Inflammatory macrophage treated with lipopolysaccharide for 4 hours (primary cell): ENCODE results near the gene CADPS2.
A peak's percentile ranks its signal among the peaks of the same experiment; 100 is the strongest.

Experiments
- DNase-seq: peaks from one replicate; pipeline ENCODE4 v3.0.0-alpha.2; 2020

CADPS2 gene

DNA sequence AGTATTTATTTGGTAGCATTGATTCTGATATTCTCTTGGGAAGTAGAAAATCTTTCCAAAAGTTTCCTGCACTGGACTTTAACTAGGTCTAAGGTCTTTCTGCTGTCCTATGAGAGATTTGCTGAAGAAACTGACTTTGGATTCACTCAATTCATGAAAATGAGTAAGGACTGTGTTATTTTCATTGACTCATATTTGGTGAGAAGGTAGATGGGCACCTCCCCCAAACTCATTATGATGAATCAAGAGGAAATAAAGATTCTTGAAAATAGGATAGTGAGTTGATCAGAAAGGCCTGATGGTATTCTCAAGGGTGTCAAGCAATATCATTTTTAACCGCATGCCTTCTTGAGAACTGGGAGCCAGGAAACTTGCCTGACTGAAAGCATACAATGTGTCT is 297.6 kb downstream of the CADPS2 start:
- DNase-seq = no peak

DNA sequence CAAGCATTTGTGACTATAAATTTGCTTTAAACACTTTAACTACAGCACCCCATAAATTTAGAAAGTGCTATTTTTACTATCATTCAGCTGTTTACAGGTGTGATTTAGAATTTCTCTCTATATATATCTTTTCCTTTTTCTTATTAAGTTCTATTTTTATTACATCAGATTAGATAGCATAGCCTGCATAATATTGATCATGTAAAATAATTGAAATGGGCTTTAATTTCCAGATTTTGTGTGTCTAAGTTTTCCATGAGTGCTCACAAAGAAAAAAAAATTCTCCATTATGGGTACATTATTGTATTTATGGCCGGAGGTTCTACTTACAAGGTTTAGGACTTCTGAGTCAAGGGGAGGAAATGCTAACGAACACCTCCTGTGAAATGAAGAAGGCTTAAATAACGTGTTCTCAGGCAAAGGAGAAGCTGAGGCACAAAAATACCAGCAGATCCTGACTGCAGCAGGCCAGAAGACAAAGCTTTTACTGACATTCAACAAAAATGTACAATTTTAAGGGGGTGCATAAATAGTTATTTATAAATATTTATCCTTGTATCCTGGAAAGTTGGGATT is 301.5 kb downstream of the CADPS2 start:
- DNase-seq = no peak

DNA sequence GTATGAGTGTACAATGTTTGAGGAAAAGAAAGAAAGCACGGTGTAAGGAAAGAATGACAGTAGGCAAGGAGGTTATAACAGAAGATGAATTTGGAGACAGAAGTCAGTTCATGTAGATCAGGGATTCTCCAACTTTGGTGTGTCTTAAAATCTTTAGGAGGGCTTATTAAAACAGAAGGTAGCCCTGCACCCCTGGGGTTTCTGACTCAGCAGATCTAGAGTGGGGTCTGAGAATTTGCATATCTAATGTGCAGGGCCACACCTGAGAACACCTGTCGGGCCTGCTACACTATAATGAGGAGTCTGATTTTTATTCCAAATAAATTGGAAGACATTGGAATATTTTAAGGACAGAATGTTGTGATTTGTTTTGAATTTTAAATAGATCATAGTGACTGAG is 307.9 kb downstream of the CADPS2 start:
- DNase-seq = no peak

DNA sequence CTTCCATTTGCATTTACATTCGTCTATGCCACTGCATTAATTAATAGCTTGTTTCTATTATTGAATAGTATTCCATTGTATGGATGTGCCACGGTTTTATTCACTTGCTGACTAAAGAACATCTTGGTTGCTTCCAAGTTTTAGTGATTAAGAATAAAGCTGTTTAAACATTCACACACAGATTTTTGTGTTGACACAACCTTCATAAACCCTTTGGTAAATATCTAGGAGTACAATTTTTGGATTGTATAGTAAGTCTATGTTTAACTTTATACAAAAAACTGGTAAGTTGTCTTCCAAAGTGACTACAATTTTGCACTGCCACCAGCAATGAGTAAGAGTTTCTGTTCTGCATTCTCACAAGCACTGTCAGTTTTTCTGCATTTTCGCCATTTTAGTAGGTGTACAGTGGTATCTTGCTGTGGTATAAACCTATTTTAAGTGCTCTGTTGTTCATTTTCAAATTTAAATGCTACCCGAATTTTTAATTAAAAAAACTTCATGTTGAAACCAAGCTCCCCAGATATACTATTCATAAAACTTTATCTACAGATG is 308.7 kb downstream of the CADPS2 start:
- no peak for DNase-seq

DNA sequence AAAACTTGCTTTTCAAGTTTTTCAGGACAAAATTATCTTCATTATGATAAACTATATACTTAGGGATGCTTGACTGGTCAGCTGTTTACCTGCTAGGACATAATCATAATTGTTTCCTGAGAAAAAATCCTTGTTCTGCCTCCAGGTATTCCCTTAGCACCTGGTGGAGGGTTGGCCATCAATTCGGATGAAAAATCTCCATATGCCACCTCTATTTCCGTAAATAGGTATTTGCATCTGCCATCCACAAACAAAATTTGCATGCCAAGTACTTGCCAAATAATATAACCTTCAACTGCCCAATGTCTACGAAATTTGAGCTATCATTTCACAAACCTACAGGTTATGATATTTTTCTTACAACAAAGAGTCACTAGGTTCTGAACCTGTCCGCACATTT is 313.6 kb downstream of the CADPS2 start:
- DNase-seq = no peak

DNA sequence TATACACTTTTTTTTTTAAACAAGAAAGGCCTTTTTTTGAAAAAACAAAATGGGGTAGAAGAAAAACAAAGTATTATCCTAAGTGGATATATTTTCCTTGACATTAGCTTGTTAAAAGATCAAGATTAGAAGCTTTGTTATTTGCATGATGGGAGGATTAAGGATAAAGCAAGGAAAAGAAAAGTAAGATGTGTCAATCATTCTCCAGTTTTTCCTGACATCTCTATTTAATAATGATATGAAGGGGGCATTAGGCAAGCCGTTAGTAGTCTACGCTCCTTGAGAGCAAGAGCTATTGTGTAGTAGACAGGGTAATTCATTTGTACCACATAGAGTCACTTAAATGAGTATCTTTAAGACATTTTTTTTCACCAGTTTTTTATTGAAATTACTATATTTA is 324.9 kb downstream of the CADPS2 start:
- DNase-seq = no peak

DNA sequence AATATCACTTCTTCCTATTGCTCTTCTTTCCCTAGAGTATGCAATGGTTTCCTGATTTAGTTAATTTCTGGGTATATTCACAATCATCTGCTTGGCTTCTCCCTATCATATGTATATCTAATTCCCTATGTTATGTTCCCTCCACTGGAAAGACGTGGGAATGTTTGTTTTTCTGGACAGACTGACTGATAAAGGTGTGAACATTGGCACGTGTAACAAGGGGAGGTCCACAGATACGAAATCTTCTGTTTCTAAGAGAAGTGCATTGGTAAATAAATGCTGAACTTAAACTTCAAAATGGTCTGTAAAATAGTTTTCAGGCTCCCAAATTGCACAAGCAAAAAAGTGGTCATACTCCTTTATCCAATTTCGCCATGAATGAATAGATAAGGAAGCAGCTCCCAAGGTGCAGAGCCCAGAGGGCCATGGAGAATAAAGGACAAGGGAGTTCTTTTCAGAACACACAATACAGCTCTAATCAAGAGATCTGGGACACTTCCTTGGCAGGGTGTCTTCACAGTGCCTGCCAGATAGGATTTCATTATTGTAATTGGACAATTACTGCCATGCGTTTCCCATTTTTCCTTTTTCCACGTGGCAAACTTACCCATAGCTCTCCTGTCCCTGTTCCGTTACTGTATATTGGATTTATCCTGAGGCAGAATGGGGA is 329.3 kb downstream of the CADPS2 start:
- DNase-seq = no peak

DNA sequence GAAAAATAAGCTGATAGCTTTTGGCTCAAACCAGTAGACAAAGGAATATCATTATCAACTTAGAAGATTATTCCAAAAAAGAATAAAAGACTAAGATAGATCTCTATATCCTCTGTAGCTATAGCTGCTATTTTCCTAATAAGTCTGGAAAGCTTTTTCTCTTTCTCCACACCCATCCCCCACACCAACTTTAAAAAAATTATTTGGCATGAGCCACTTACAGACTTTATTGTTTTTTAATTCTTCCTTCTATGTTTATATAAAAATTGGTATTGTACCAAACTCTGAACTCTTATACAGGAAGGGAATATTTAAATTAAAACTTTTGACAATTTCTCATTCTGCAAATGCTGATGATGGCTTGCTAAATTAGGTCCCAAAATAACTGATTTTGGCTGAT is 330.0 kb downstream of the CADPS2 start:
- no peak for DNase-seq

DNA sequence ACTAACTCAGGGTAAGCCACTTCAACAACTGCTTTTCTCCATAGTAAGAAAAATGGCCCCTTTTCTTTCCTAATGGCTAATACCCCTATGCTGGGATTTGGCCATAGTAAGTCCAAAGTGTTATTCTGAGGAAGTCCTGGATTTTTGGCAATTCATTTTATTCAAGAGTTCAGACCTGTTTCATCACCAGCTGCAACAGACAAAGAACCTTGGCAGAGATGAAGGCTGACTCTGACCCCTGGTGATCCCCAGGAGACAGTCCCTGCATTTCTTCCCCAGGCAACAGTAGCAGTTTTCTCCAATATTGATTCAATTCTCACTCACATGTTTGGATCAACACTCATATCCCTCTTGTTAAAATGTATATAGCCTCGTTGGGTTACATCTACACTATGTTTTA is 332.5 kb downstream of the CADPS2 start:
- no peak for DNase-seq

DNA sequence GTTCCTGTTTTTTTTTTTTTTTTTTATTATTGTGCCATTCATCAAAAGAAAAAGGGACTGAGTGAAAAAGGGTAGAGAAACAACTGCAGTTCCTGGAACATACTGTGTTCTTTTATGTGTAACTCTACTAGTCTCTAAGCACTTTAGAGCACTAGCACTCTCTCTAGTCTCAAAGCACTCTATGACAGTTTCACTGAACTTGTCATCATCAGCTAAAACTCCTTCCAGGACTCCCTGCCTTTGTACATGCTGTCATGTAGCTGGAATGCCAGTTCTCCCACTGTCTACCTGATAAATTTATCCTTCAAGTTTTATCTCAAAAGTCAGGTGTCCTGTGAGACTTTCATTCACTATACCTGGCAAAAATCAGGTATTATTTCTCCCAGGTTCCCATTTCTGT is 333.5 kb downstream of the CADPS2 start:
- DNase-seq = no peak

DNA sequence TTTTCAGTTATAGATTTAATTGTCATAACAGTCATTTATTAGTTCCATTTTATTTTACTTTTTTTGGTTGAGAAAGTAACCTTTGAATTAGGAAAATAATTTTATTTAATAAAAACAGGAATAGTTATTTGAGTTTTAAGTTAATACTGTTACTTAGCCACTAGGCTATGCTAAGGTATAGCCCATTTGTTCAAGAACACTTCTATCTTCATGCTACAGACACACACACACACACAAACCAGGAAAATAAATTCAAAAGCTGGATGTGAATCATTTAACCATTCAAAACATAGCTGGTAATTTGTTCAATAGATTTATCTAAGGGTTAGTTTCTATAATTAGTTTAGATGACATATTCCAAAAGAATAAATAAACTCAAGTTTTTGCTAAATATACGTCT is 335.7 kb downstream of the CADPS2 start:
- no peak for DNase-seq

DNA sequence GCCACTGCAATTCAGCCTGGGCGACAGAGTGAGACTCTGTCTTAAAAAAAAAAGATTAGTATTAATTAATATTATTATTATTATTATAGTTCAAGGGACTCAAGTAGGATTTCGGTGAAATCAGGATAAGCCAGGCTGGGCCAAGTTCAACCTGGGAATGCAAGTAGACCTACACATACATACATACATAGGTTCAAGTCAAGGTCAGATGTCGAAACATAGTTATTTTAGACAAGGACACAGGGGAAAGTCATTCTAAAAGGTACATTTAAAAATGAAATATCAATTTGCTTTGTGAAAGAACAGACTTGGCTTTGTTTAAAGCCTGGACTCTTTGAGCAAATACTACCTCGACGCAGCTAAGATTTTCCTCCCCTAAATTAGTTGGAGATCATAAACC is 336.7 kb downstream of the CADPS2 start:
- no peak for DNase-seq

DNA sequence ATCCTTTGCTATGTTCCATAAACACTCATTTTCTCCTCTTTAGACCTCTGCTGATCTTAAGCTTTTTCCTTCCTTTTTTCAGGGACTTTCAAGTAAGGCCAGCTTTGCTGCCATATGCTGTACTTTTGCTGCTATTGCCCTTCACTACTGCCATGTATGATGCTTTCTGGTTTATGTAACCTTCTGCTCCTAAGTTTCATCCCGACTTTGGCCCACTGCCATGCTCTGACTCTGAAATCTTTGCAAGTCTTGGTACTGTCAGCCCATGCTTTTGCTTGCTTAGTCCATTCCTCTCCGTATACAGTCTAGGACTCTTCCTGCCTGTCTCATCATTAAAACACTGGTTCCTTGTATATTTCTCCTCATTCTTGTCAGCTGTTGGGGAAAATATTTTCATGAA is 339.8 kb downstream of the CADPS2 start:
- no peak for DNase-seq

DNA sequence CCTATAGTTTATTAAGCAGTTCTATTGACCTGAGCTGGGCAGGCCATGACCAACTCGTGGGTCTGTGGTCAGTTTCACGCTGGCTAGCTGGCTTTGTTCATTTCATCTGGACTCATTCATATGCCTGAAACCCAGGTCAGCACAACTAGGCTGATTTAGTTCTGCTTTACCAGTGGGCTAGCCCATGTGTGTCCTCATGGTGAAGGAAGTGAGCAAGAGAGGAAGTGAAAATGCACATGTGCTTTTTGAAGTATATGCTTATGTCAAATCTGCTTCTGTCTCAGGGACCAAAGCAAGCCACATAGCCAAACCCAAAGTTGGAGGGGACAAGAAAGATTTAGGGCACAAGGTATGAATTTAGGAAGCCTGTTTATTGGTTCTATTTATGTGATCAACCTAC is 341.8 kb downstream of the CADPS2 start:
- DNase-seq = peak; percentile 52

DNA sequence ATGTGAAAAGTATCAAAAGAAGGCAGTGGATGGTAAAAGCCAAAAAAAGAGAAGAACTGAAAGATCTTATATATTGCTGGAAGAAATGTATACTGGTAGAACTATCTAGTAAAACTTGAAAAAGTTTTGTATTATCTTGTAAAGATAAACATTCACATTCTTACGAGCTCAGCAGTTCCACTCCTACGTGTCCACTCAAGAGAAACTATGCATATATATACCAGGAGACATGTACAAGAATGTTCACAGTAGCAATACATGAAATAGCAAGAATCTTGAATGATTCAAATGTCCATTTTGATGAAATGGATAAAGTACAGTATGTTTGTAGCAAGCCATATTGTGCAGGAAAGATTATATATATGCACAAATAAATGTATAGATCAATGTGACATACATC is 342.4 kb downstream of the CADPS2 start:
- DNase-seq = no peak

DNA sequence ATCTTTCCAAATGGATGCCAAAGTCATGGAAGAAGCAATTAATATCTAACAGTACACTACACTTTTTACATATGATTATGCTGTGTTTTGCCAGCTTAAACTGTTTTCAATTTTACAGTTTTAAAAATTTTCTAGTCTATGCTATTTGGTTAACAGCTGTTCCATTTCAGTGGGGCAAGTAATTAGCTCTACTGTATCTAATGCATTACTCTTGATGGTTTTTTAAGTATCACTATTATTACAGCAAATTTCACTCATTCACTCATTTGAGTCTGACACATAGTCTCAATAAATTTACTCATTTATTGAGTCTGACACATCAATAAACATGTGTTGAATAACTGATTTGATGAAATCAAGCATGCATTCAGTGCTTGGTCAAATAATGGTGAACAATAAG is 343.1 kb downstream of the CADPS2 start:
- DNase-seq = no peak

DNA sequence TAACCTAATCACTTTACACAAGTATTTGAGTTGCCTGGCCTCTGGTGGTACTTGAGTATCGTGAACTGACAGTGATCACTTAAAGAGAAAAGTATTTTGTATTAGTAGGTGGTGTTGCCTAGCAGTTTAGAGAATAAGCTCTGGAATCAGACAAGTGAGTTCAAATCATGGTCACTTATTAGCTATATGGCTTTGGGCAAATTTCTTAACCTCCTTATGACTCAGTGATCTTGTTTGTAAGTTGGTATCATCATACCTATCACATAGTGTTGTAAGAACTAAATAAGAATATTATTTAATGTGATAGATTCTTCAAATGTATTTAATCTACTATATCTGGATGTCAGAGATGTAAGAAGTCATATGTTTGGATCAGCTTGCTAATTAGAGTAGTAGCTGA is 351.2 kb downstream of the CADPS2 start:
- DNase-seq = no peak

DNA sequence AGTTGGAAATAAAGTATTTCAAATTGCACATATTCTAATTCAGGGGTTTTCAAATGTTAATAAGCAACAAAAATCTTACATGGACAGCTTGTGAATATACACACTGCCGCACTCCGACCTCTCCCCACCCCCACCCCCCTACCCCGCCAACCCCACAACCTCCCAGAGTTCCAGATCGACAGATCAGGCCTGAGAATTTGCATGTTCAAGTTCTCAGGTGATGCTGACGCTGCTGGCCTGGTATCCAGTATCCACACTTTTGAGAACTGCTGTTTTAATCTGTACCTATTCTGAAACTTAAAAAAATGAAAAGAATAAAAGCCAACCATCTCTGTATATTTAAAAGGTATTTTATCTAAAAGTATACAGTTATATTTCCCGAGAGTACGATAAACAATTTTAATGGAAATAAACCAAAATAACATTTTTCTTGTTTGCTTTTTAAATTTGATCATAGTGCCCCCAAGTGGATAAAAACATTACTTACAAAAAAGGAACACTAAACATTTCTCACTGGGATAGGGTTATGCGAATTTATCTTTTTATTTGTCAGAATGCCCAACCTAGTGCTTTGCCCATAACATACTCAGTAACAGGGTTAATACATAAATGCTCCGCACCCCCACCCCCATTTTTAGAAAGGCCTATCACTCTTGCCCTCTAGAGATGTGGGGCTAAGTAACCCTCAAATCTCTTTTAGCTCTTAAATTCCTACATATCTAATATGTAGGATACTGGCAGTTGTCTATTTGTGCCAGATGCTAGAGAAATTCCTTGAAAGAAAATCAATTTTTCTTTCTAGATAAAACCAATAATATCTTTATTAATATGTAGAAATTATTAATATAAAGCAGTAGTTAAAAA is 353.6 kb downstream of the CADPS2 start:
- peak; percentile 1 for DNase-seq

DNA sequence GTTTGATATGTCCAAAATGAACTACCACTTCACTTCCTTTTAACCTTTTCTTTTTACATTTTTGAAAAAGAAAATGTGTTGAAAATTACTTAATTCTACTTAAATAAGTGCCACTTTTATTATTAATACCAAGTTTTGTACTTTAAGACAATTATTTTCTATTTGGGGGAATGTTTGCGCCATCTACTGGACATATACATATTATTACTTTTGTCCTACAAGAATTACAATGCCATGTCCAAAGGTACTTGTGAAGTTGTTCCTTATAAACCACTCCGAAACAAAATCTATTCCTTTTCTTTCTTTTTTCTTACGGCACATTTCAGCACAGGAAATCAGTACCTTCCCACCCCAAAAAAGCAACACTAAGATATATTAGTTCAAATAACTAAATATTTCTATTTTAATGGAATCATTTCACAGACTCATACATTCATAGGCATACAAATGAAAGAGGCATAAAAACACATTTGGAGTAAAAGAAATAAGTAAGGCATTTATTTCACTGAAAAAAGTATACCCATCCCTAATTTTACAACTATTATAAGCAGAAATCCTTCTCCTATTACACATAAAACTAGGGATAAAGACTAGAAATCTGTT is 357.3 kb downstream of the CADPS2 start:
- DNase-seq = peak; percentile 39

DNA sequence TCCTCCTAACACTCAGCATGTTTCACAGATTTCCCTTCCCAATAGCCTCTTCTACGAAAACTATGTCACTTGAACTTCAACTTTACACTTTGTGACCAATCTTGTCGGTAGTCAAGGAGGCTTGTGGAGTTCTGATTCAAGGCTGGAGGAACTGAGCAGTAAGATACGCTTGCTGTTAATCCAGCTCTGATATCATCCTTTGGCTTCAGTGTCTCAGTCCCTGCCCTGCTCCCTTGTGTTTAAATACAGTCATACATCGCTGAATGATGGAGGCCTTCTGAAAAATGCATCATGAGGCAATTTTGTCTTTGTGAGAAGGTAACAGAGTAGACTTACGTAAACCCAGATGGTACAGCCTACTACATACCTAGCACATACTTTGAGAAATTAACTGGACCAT is 360.9 kb downstream of the CADPS2 start:
- no peak for DNase-seq

DNA sequence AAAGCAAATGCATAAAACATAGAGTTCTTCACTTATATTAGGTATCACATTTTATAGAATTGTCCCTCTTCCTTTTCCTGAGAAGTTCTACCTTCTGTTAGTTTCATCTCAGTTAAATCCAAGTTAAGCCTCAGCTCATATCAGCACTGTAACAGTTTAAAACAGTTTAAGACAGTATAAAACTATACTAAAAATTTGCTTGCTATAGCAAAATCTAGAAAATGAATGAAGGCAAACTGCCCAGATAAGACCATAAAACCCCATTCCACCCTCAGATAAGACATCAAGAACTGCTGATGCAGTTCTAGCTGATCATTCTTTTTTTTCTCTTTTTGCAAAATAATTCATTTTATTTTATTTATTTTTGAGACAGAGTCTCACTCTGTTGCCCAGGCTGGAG is 364.5 kb downstream of the CADPS2 start:
- DNase-seq = no peak

DNA sequence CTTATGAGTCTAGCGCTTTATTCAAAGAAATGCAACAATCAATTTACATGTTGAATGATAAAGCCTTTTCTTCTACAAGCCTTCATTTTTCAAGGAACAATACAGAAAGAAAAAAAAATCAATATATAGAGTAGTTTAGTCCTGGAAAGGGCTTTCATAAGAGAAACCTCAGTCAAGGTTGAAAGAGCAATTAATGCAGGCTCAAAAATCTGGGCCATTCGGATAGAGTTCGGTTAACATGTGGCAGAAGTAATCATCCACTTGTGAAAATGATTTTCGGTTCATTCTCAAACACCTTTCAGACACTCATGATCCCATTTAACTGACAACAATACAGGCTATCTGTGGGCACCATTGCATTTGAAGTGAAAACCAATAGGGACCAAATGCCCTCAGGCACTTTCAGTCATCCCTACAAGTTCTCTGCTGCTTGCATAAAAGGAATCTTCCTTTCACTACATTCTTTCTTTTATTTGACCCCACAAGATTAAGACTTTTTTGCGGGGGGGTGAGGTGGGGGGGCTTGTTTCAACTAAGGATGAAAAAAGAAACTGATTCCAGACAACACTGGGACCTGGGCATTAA is 365.2 kb downstream of the CADPS2 start:
- DNase-seq = no peak

DNA sequence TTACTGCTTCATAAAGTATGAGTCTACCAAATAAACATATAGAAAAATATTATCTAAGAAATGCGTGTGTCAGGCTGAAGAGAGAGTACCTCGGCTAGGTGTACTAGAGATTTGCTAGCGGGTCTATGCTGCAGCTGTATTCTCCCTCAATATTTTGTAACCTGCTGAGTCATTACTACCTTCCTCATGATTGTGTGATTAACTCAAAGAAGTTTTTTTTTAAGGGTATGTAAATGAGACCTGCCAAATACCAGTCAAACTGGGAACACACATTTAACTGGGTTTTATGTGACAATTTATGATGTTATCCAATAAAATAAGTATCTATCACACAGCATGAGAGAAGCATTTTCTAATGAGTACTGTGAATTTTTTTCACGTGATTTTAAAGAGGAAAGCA is 367.8 kb downstream of the CADPS2 start:
- DNase-seq = no peak
